Mononuclear cell (primary cell): ENCODE results near the gene LHFPL4. TPM values are rescaled to one million over a fixed set of nuclear protein-coding genes. Genes with fewer than 3 reads are reported as not detected.
"Not testable (repeated sequence)": the region's sequence is repeated elsewhere in the genome, so short reads cannot be mapped to it uniquely, and the experiment has no call there.

Source experiments
- H3K27me3 ChIP-seq: 2 replicates; pipeline ENCODE4 v1.6.0; 2011; ENCODE audit warnings: low read length, control low read depth; ENCODE audit not compliant: insufficient read depth
- H3K4me1 ChIP-seq: 2 replicates; pipeline ENCODE4 v1.5.1; 2011; ENCODE audit warnings: mild to moderate bottlenecking, low read length, control low read depth; ENCODE audit not compliant: insufficient read depth
- H3K4me3 ChIP-seq: 2 replicates; pipeline ENCODE4 v1.5.1; 2011; ENCODE audit warnings: mild to moderate bottlenecking, low read length, moderate library complexity
- H3K9me3 ChIP-seq: 2 replicates; pipeline ENCODE4 v1.5.1; 2011; ENCODE audit warnings: low read depth, mild to moderate bottlenecking, control low read depth, low read length
- total RNA-seq: library from RNA; depleted of rRNA; stranded (reverse); fragments of >200 nt; gene quantifications from one replicate; pipeline ENCODE4 v1.2.3, GENCODE V29; 2012

LHFPL4 gene
- total RNA-seq, 1 donor, result not detected

GRCh38 chr3:9560056-9560455 is 6.4 kb upstream of the LHFPL4 start:
- H3K4me1 ChIP-seq, H3K9me3 ChIP-seq, H3K27me3 ChIP-seq, H3K4me3 ChIP-seq: not testable (repeated sequence)

- no peak overlapping the region for H3K4me3 ChIP-seq
Observed at GRCh38 chr3:9553948-9554513, 409 bp upstream of the LHFPL4 start.

GRCh38 chr3:9552252-9552999 is 1.2 kb downstream of the LHFPL4 start:
- peaks cover 34% of the 10 kb centered on the region for H3K27me3 ChIP-seq
- no peaks in the 10 kb centered on the region for H3K4me1 ChIP-seq
- no peaks in the 10 kb centered on the region for H3K9me3 ChIP-seq
- H3K4me3 ChIP-seq, result no peak overlapping the region

More at GRCh38 chr3:9553948-9554513, 409 bp upstream of the LHFPL4 start:
- Histone ChIP-seq H3K27me3 (peaks cover 34% of the 10 kb centered on the region), H3K4me1 (no peaks in the 10 kb centered on the region), H3K9me3 (no peaks in the 10 kb centered on the region)

GRCh38 chr3:9550999-9551398 is 2.6 kb downstream of the LHFPL4 start:
- Histone ChIP-seq H3K4me1 (no peaks in the 10 kb centered on the region), H3K27me3 (peaks cover 34% of the 10 kb centered on the region), H3K9me3 (no peaks in the 10 kb centered on the region), H3K4me3 (no peak overlapping the region)

- Histone ChIP-seq H3K4me1 (no peaks in the 10 kb centered on the region), H3K4me3 (no peak overlapping the region), H3K9me3 (no peaks in the 10 kb centered on the region), H3K27me3 (peaks cover 28% of the 10 kb centered on the region)
Observed at GRCh38 chr3:9549600-9549999, 4.0 kb downstream of the LHFPL4 start.

GRCh38 chr3:9548991-9549390 is 4.6 kb downstream of the LHFPL4 start:
- Histone ChIP-seq H3K9me3 (no peaks in the 10 kb centered on the region), H3K4me3 (no peak overlapping the region), H3K27me3 (peaks cover 22% of the 10 kb centered on the region), H3K4me1 (no peaks in the 10 kb centered on the region)

- Histone ChIP-seq H3K4me1 (no peaks in the 10 kb centered on the region), H3K4me3 (no peak overlapping the region), H3K27me3 (no peaks in the 10 kb centered on the region), H3K9me3 (no peaks in the 10 kb centered on the region)
Observed at GRCh38 chr3:9542182-9542581, 11.4 kb downstream of the LHFPL4 start.

- H3K27me3 ChIP-seq, result no peaks in the 10 kb centered on the region
Observed at GRCh38 chr3:9536212-9536611, 17.4 kb downstream of the LHFPL4 start.

GRCh38 chr3:9534429-9534828 is 19.2 kb downstream of the LHFPL4 start:
- no peaks in the 10 kb centered on the region for H3K4me1 ChIP-seq
- H3K9me3 ChIP-seq, result no peaks in the 10 kb centered on the region
- H3K27me3 ChIP-seq, result peaks cover 4% of the 10 kb centered on the region
- H3K4me3 ChIP-seq, result no peak overlapping the region

More at GRCh38 chr3:9536212-9536611, 17.4 kb downstream of the LHFPL4 start:
- no peaks in the 10 kb centered on the region for H3K9me3 ChIP-seq
- H3K4me3 ChIP-seq, result no peak overlapping the region
- no peaks in the 10 kb centered on the region for H3K4me1 ChIP-seq

GRCh38 chr3:9525078-9525477 is 28.5 kb downstream of the LHFPL4 start:
- Histone ChIP-seq H3K9me3 (no peaks in the 10 kb centered on the region), H3K27me3 (peaks cover 19% of the 10 kb centered on the region), H3K4me3 (no peak overlapping the region), H3K4me1 (no peaks in the 10 kb centered on the region)

- Histone ChIP-seq H3K27me3 (peaks cover 4% of the 10 kb centered on the region), H3K9me3 (no peaks in the 10 kb centered on the region), H3K4me1 (no peaks in the 10 kb centered on the region), H3K4me3 (no peak overlapping the region)
Observed at GRCh38 chr3:9514956-9515355, 38.7 kb downstream of the LHFPL4 start.

GRCh38 chr3:9514306-9514705 is 39.3 kb downstream of the LHFPL4 start:
- H3K9me3 ChIP-seq, result no peaks in the 10 kb centered on the region
- no peak overlapping the region for H3K4me3 ChIP-seq
- no peaks in the 10 kb centered on the region for H3K4me1 ChIP-seq
- H3K27me3 ChIP-seq, result peaks cover 5% of the 10 kb centered on the region

GRCh38 chr3:9512456-9513045 is 41.1 kb downstream of the LHFPL4 start:
- no peak overlapping the region for H3K4me3 ChIP-seq
- H3K9me3 ChIP-seq, result no peaks in the 10 kb centered on the region
- H3K27me3 ChIP-seq, result peaks cover 10% of the 10 kb centered on the region
- no peaks in the 10 kb centered on the region for H3K4me1 ChIP-seq

- H3K4me1 ChIP-seq, result no peaks in the 10 kb centered on the region
- no peaks in the 10 kb centered on the region for H3K9me3 ChIP-seq
- H3K27me3 ChIP-seq, result peaks cover 10% of the 10 kb centered on the region
- no peak overlapping the region for H3K4me3 ChIP-seq
Observed at GRCh38 chr3:9508781-9509180, 44.8 kb downstream of the LHFPL4 start.

- H3K27me3 ChIP-seq, result peaks cover 10% of the 10 kb centered on the region
- H3K4me1 ChIP-seq, result no peaks in the 10 kb centered on the region
- no peak overlapping the region for H3K4me3 ChIP-seq
- H3K9me3 ChIP-seq, result no peaks in the 10 kb centered on the region
Observed at GRCh38 chr3:9507586-9508578, 45.7 kb downstream of the LHFPL4 start.
